ENCODE results near the gene KRT80.

The KRT80 gene

GRCh38 chr12:52179396-52179973, 12.3 kb downstream of the KRT80 start:
- DNase-seq (ENCODE audit: low spot score) = no peak

GRCh38 chr12:52178984-52179383, 12.8 kb downstream of the KRT80 start:
- no peak for DNase-seq (ENCODE audit: low spot score)

- no peak for DNase-seq (ENCODE audit: low spot score)
Observed at GRCh38 chr12:52178443-52178842, 13.4 kb downstream of the KRT80 start.

GRCh38 chr12:52175371-52176350, 16.2 kb downstream of the KRT80 start:
- no peak for DNase-seq (ENCODE audit: low spot score)

- DNase-seq (ENCODE audit: low spot score) = no peak
Observed at GRCh38 chr12:52173526-52173925, 18.3 kb downstream of the KRT80 start.

- DNase-seq (ENCODE audit: low spot score) = no peak
Observed at GRCh38 chr12:52172956-52173355, 18.9 kb downstream of the KRT80 start.

- no peak for DNase-seq (ENCODE audit: low spot score)
Observed at GRCh38 chr12:52171950-52172512, 19.8 kb downstream of the KRT80 start.

- no peak for DNase-seq (ENCODE audit: low spot score)
Observed at GRCh38 chr12:52170827-52171226, 21.0 kb downstream of the KRT80 start.

- no peak for DNase-seq (ENCODE audit: low spot score)
Observed at GRCh38 chr12:52169886-52170285, 21.9 kb downstream of the KRT80 start.

GRCh38 chr12:52168019-52168717, 23.6 kb downstream of the KRT80 start:
- no peak for DNase-seq (ENCODE audit: low spot score)

GRCh38 chr12:52167526-52167925, 24.3 kb downstream of the KRT80 start:
- DNase-seq (ENCODE audit: low spot score) = no peak

- DNase-seq (ENCODE audit: low spot score) = no peak
Observed at GRCh38 chr12:52166672-52167071, 25.1 kb downstream of the KRT80 start.

- DNase-seq (ENCODE audit: low spot score) = no peak
Observed at GRCh38 chr12:52165096-52165855, 26.5 kb downstream of the KRT80 start.

- no peak for DNase-seq (ENCODE audit: low spot score)
Observed at GRCh38 chr12:52164624-52165023, 27.2 kb downstream of the KRT80 start.

- no peak for DNase-seq (ENCODE audit: low spot score)
Observed at GRCh38 chr12:52162981-52163380, 28.8 kb downstream of the KRT80 start.

- no peak for DNase-seq (ENCODE audit: low spot score)
Observed at GRCh38 chr12:52160200-52160599, 31.6 kb downstream of the KRT80 start.

- DNase-seq (ENCODE audit: low spot score) = no peak
Observed at GRCh38 chr12:52157566-52158150, 34.2 kb downstream of the KRT80 start.

GRCh38 chr12:52156757-52157565, 34.9 kb downstream of the KRT80 start:
- DNase-seq (ENCODE audit: low spot score) = no peak

GRCh38 chr12:52156311-52156710, 35.5 kb downstream of the KRT80 start:
- DNase-seq (ENCODE audit: low spot score) = no peak

Measured in left forelimb (tissue), 1 donor.